ENCODE measurements around the gene LRRC7.
"Not testable (repeated sequence)": the region's sequence is repeated elsewhere in the genome, so short reads cannot be mapped to it uniquely, and the experiment has no call there.

The LRRC7 gene

DNA sequence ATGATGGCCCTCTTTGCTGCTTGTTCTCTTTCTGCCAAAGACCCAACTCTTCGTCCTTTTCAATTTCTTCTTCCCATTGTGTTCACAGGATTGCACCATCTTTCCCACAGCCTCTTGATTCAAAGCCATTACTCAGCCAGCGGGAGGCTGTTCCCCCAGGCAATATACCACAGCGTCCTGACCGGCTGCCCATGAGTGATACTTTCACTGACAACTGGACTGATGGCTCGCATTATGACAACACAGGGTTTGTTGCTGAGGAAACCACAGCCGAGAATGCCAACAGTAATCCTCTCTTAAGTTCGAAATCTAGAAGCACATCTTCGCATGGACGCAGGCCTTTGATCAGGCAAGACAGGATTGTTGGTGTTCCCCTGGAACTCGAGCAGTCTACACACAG, 470.3 kb downstream of the LRRC7 start:
- DNase-seq (ENCODE audit: low read depth, low spot score) = peak; percentile 84

DNA sequence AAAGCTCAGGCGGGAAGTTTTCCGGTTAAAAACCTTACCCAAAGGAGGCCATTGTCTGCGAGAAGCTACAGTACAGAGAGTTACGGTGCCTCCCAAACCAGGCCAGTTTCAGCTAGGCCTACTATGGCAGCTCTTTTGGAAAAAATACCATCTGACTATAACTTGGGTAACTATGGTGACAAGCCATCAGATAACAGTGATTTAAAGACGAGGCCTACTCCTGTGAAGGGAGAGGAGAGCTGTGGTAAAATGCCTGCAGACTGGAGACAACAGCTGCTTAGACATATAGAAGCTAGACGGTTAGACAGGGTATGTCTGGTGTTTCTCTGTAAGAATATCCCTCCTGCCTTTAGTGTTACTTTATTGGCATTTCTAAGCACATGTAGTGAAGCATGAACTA, 471.8 kb downstream of the LRRC7 start:
- DNase-seq (ENCODE audit: low read depth, low spot score) = no peak

DNA sequence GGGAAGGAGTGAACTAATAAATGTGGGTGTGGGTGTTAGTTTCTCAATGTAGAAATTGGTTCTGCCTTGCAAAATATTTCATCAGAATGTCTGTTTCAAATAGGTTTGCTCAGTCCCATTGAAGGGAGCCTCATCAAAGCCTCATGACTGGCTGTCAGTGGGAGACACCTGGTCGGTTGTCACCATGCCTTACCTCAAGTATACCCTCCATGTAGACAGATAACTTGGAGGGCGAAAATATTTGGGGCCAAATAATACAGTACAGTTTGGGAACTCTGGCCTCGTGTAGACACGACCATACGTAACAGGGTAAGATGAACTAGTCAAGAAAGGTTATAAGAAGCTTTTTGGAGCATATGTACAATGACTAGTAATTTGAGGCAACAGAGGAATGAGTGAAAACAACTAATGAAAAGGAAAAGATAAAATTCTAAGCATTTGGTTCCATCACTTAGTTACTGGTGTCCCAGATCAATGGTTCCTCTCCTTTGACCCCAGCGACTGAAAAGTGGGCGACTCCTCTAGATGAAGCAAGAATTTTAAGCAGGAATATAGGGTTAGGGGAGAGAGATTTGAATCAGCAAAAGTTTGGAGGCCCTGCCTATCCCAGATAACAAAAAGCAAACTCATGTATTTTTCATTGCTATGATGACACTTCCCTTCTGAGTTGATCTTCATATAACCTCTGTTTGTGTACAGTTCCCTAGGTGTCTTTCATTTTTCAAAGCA, 473.8 kb downstream of the LRRC7 start:
- DNase-seq (ENCODE audit: low read depth, low spot score) = no peak

DNA sequence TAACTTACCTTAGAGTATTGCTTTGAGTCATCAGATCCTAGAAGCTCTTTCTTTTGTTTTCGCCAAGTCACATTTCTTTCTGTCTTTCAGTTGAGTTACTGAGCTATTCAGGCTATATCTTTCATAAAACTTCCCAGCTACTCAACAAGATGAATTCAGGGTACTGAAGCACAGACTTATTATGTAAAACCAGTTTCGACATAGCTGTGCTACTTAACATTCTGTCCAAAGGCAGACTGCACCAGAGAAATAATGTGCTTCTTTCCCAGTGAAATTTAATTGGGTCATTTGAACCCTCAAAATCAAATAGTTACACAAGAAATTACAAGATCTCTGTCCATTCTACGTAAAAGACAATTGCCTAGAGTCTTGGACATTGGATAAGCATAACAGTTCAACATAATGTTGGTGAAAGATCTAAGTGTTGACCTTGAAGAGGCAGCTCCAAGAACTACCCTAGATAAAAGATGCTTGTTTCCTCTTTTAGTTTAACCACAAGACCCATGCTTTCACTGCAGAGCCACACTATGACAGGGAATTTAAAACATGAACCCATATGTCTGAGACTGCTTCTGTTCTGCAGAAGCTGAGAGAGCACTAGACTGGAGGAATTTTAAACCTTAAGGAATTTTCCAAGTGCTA, 474.5 kb downstream of the LRRC7 start:
- DNase-seq (ENCODE audit: low read depth, low spot score) = no peak

DNA sequence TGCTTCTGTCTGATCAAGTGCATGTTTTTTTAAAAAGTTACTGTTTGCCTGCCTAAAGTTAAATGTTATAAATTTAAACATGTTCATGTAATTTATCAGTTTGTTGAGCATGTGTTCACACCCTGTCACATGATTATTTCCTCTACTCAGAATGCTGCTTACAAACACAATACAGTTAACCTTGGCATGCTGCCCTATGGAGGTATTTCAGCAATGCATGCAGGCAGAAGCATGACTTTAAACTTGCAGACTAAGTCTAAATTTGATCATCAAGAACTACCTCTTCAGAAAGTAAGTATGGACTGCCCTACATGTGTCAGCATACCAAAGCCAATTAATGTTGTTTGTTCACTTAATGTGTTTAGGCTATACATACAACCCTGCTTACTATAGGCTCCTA, 476.1 kb downstream of the LRRC7 start:
- DNase-seq (ENCODE audit: low read depth, low spot score) = no peak

DNA sequence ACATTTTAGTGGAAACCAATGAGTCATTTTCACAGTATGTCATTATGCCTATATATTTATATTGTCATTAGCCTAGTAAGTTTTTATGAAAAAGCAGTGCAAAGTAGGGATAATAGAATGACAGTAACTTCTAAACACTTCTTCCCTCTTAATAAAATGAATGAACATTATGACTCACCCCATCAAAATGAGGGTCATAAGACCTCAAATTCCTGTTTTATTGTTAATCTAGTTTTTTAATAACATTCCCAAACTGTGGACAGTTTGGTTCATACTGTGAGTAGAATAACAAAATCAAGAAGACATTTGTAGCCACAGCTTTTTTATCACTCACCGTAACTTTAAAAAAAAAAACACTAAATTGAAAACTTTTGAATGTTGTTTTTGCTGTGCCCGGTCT, 477.1 kb downstream of the LRRC7 start:
- no peak for DNase-seq (ENCODE audit: low read depth, low spot score)

DNA sequence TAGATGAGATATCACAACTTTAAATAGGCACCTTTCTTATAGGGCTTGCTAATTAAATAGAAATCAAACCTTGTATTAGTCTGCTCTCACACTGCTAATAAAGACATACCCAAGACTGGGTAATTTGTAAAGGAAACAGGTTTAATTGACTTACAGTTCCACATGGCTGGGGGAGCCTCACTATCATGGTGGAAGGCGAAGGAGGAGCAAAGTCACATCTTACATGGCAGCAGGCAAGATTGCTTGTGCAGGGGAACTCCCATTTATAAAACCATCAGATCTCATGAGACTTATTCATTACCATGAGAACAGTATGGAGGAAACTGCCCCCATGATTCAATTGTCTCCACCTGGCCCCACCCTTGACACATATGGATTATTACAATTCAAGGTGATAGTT, 477.9 kb downstream of the LRRC7 start:
- DNase-seq (ENCODE audit: low read depth, low spot score) = not testable (repeated sequence)

DNA sequence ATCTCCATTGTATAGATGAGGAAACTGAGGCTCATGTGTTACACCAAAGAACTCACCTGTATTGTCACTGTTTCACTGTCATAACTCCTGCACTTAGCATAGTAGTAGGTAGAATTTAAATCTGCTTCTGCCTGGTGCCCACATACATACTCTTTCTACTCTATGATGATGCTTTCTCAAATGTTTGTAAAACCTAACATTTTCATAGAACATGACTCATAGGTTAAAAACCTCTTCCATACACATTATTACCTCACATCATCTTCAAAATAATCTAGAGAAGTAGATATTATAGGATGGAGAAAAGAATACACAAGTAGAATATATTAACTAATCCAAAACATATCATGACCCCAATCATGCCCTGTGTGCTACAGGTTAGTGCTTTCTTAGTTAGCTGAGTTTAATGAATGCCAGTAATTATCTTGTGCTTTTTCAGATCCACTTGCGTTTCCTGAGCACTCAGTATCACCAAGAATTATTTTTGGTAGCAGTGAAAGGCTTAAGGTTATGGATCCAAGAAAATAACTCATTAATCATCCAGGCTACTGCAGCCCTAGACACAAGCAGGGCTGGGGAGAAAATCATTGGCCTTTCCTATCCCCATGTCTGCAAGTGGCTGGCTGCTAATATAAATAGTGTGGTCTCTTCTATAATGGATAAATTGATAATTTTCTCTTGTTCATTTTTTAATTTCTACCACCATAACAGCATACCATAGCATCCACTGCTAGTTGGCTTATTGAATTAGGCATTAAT, 480.8 kb downstream of the LRRC7 start:
- no peak for DNase-seq (ENCODE audit: low read depth, low spot score)

DNA sequence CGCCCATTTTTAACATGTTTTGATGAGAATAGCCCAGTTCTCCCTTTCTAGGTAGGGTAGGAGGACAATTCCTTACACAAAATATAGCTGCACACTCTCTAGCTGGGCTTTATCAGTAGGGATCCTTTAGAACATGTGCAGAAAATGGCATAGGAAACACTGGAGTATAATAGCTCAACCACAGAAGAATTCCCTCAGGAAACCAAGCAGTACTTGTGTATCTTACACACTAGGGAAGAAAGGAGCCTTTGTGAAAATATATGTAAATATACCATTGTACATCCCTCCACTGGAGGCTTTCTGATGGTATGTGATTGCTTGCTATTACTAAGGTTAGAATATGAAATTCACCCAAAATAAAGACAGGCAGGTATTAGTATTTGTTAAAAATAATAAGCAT, 484.2 kb downstream of the LRRC7 start:
- no peak for DNase-seq (ENCODE audit: low read depth, low spot score)

DNA sequence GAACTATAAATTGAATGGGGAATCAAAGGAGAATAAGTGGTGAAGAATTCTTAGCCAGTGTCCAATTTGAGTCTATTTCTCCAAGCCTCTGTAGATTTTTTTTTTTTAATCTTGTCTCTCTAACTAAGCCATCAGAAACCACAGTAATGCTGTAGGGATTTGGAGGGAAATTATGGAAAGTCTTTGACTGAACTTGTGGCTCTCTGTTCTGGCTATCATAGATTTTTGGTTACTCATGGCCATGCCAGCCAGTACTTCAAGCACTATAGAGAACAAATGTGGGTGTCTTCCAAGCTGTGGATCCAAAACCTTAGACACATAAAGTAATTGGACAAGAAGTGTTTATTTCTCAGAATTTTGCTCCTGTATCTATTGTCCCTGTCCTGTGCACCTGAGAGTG, 489.8 kb downstream of the LRRC7 start:
- no peak for DNase-seq (ENCODE audit: low read depth, low spot score)

DNA sequence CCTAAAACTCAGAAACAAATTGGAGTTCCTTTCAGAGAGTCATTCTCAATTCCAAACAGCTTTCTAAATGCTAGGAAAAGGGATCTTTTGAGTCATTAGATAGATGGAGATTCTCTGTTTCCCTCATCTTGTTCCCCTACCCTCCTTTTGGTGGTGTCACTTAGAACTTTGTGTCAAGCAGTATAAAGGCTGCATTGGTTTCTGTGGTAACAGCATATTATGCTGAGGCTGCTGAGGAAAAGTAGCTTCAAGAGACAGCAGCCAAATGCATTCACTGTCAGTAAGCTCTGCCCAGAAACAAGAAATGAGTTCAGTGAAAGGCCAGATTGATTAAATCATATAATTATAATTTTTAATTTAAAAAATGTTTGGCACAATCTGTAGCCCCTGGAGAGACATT, 493.5 kb downstream of the LRRC7 start:
- no peak for DNase-seq (ENCODE audit: low read depth, low spot score)

DNA sequence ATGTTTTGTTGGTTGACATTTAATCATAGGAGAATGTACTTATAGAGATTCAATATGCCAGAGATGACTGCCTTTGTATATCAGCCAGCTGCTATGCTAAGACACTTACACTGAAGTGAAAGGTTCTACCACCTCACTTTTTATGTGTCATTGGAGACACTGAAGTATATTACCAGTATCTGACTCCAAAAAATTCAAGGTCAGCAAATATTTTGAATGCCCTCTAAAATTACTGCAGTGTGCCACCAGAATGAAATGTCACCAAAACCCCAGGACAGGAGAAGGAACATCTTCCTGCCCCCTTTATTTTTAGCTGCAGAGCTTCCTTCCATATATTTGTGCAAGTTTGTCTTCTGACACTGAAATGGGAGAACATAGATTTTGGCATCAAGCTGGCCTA, 496.1 kb downstream of the LRRC7 start:
- DNase-seq (ENCODE audit: low read depth, low spot score) = no peak

DNA sequence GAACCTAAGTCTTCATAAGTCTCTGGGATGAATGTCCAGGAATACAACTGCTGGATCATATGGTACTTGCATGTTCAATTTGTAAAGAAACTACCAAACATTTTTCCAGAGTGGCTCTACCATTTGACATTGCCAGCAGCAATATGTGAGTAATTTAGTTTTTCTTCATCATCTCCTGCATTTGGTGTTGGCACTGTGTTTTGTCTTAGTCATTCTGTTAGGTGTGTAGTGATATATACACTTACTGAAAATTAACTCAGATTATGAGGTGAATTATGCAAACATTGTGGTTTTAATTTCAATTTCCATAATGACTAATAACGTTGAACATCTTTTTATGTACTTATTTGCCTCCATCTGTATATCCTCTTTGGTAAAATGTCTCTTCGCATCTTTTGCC, 499.0 kb downstream of the LRRC7 start:
- DNase-seq (ENCODE audit: low read depth, low spot score) = no peak

DNA sequence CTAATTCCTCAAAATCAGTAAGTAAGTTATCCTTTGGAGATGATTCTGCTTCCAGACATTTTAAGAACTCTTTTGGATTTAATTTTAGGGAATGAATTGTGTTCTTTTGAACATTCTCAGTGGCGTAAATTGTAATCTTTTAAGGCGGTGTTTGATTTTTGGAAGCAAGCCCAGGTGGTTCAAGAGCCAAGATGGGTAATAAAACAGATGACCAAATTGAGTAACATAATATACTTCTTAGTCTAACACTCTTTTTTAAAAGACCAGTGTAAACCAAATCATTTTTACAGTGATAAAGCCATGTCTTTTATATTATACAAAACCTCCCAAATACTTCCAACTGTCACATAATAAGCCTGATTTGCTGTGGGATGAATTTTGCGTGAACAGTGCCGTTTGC, 503.9 kb downstream of the LRRC7 start:
- no peak for DNase-seq (ENCODE audit: low read depth, low spot score)

DNA sequence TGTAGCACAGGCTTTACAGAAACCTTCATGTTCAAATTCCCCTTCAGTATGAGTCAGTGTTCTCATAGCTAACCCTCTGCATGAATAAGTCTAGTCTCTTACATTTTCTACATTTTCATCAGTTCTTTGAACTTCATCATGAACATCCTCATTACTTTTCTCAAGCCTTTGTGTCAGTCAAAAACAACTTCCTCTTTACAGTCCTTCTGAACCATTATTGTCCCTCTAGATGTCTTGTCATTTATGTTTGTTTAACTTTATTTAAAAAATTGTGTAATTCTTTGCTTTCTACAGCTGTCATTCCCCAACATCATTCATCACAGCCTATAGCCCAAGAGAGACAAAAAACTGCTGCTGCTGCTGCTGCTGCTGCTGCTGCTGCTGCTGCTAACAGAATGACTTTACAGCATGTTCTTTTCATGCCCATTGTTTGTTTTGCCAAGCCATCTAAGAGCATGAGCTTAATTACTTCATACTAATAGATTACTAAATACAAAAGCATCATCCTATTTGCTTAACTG, 504.6 kb downstream of the LRRC7 start:
- no peak for DNase-seq (ENCODE audit: low read depth, low spot score)

DNA sequence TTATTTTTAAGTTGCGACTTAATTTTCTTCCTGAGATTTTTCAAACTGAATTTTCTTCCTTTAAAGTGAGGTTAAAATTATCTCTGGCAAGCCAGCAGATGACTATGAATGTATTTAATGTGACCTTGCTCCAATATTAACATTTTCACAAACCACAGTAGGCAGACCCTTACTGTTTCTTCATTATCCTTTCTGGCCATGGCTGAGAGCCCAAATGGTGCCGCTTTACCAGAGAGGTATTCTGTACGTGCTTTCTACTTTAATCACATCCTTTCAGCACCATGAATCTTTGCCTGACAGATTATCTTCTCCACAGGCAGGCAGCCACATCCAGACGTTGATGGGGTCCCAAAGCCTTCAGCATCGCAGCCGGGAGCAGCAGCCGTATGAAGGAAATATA, 508.0 kb downstream of the LRRC7 start:
- no peak for DNase-seq (ENCODE audit: low read depth, low spot score)

DNA sequence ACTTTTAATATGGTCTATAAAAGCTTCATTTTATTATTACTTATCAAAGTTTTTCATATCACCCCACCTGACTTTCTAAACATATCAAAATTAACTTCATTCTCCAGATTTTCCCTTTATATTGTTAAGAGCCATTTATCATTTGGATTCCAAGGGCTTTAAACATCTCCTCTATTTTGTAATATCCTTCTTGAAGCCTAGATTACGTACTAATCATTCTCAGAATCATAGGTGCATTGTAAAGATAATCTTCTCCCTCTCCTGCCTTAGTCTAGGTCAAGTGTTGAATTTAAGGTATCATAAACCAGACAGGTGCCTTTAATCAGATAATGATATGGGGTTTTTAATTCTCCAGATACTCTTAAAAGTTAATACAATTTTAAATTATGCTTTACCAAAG, 509.3 kb downstream of the LRRC7 start:
- DNase-seq (ENCODE audit: low read depth, low spot score) = no peak

DNA sequence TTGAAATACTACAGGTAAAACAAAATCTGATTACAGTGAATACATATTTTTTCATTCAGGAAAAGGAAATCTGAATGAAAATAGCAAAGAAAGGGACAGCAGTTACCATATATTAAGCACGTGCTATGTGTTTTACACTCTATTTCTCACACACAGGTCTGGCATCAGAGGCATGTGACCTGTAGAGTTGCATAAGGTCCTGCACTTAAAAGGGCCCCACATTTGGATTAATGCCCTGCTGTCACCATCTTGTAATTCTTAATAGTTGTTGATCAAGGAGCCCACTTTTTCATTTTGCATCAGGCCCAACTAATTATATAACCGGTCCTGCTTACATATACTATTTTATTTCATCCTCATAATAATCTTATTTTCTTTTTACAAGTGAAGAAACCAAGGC, 511.8 kb downstream of the LRRC7 start:
- DNase-seq (ENCODE audit: low read depth, low spot score) = no peak

DNA sequence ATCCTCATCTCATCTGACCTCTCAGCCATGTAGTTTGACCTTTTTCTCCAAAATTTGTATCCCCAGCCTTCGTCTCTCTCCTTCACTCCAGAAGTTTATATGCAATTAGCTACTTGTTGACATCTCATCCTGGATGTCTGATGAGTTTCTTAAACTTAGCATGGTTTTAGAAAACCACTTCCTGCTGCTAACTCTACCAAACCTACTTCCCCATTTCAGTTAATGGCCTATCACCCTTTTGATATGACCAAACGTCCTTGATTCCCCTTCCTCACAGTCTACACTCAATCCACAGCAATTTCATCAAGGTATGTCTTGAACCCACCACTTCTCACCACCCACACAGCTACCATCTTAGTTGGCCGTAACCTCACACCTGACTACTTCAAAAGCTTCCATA, 515.8 kb downstream of the LRRC7 start:
- no peak for DNase-seq (ENCODE audit: low read depth, low spot score)

DNA sequence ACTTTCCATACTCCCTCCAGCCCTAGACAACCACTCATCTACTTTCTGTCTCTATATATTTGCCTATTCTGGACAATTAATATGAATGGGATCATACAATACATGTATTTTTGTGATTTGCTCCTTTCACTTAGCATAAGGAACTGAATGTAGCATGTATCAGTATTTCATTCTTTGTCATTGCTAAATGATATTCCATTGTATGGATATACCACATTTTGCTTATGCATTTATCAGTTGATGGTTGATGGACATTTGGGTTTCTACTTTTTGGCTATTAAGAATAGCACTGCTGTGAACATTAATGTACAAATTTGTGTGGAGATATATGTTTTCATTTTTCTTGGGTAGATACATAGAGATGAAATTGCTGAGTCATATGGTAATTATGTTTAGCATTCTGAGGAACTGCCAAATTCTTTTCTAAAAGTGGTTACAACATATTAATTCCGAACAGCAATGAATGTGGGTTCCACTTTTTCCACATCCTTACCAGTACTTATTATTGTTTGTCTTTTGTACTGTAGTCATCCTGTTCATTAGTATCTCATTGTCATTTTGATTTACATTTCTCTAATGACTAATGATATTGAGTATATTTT, 516.7 kb downstream of the LRRC7 start:
- DNase-seq (ENCODE audit: low read depth, low spot score) = no peak

DNA sequence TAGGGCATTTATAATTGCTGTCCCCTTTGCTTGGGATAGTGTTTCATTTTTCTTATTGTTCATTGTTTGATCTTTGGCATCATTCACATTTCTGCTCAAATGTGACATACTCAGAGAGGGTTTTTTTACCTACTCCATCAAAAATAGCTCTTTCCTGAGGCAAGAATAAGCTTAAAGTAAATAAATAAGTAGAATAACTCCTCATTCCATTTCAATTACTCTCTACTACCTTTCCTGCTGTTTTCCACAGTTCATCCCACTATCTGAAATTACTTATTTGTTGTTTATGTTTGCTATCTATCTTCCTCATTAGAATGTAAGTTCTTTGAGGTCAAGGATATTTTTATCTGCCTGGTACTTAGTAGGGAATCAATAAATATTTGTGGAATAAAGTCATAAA, 517.8 kb downstream of the LRRC7 start:
- no peak for DNase-seq (ENCODE audit: low read depth, low spot score)

DNA sequence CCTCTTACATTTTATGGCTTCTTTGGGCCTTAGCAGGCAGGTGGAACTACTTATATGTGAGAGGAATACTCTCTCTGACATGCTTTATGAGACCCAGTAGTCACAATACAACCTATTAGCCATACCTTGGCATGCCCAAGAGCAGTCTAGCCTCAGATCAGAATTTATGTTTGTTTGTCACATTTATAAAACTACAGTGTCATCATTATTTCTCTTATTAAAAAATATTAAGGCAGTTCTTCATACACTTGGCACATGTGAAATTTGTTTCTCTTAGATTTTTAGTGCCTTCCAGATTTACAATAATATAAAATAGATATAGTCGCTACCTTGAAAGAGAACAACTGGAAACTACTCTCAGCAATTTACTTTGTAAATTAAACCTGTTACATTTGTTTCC, 519.2 kb downstream of the LRRC7 start:
- no peak for DNase-seq (ENCODE audit: low read depth, low spot score)
